GM13976 (cell line): ENCODE measurements around the gene GSTM3.

Experiments
- DNase-seq: peaks from one replicate; pipeline ENCODE4 v3.0.0; 2012; ENCODE audit warnings: low spot score
- in situ Hi-C: fragments of 300-500 bp; cut with MboI; formaldehyde crosslinking; loops from one replicate; pipeline ENCODE4 v1.12.0; 2022; ENCODE audit warnings: low sequenced_read_pairs, mixed read lengths, inconsistent platforms; ENCODE audit not compliant: unreplicated experiment
- TF ChIP-seq, protein P1 (sequence below): IDR thresholded peaks from 2 replicates; pipeline ENCODE4 v1.5.1; 2012; ENCODE audit warnings: borderline replicate concordance, mild to moderate bottlenecking; ENCODE audit not compliant: insufficient read depth; ENCODE audit errors: extremely low read depth, missing control alignments, control extremely low read depth

GSTM3 gene

DNA sequence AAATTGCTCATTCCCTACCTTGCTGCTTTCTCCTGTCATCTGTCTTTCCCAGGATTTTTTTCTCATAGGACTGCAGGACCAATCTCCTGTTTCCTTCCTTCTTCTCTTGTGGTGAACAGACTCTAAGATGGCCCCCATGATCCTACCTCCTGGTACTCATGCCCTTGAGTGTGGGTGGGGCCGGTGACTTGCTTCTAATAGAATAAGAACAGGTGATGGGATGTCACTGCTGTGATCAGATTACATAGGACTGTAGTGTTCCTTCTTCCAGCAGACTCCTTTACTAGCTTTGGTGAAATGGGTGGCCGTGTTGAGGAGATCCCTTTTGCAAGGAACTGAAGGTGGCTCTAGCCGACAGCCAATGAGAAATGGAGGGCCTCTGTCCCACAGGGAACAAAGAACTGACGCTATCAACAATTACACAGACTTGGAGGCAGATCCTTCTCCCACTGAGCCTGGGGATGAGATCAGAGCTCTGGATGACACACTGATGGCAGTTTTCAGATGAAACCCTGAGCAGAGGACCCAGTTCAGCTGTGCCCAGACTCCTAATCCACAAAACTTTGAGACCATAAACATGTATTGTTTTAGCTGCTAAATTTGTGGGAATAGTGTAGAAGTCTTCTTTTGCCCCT, 7.5 kb downstream of the GSTM3 start:
- in situ Hi-C loops: no loop called here
- DNase-seq: no peak
- TF ChIP-seq, protein P1, sequence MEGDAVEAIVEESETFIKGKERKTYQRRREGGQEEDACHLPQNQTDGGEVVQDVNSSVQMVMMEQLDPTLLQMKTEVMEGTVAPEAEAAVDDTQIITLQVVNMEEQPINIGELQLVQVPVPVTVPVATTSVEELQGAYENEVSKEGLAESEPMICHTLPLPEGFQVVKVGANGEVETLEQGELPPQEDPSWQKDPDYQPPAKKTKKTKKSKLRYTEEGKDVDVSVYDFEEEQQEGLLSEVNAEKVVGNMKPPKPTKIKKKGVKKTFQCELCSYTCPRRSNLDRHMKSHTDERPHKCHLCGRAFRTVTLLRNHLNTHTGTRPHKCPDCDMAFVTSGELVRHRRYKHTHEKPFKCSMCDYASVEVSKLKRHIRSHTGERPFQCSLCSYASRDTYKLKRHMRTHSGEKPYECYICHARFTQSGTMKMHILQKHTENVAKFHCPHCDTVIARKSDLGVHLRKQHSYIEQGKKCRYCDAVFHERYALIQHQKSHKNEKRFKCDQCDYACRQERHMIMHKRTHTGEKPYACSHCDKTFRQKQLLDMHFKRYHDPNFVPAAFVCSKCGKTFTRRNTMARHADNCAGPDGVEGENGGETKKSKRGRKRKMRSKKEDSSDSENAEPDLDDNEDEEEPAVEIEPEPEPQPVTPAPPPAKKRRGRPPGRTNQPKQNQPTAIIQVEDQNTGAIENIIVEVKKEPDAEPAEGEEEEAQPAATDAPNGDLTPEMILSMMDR: no peak

DNA sequence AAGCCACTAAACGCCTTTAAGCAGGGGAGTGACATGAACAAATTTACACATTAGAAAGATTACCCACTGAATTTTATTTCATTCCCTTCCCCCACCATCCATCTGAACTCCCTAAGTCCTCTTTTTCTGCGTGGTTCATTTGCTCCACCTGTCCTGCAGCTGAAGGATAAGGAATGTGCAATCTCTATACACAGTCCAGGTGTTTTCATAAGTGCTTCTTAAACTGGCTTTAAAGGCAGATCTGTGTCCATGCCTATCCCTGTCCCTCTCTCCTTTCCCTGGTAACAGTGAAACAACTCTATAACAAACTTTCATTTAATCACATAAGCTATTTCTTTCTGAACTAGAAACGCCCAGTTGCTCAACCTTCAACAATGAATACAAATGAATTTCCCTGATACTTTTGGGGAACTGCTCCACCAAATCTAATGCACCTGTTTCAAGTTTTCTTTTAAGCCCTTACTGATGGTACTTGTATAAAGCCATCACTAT, 8.4 kb downstream of the GSTM3 start:
- TF ChIP-seq, protein P1: no peak
- in situ Hi-C loops: no loop called here
- DNase-seq: no peak

DNA sequence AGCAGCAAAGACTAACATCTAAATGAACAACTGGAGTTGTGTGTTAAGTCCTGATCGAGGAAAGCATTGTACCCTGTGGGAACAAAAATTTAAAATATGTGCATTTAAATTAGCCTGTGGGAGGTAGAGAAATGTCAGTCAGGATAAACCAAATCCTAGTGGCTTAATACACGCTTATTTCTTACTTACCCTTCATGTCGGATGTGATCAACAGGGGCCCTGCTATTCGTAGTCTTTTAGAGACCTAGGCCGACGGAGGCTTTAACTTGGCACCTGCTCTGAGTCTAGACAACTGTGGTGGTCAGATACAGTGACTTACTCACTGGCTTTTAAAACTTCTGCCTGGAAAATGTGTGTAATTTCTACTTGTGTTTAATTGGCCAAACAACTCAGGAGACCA, 10.2 kb downstream of the GSTM3 start:
- in situ Hi-C loops: no loop called here
- TF ChIP-seq, protein P1: no peak
- no peak for DNase-seq

DNA sequence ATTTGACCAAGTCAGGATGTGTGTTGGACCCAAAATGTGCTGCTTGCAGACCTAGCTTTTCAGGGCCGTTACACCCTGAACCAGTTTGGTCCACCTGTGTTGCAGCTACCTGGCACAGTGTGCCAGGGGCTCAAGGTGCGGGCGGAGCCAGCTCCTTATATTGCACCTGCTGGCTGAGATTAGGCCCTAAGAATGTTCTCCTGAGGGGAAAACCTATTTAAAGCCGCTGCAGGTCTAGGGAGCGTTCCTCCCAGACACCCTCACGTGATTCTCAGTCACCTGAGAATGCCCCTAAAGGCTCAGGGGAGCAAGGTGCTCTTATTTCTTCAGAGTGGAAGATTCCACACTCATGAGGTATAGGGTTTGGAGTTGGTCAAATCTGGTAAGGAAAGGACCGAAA, 12.0 kb downstream of the GSTM3 start:
- in situ Hi-C loops: no loop called here
- no peak for DNase-seq
- TF ChIP-seq, protein P1: no peak

DNA sequence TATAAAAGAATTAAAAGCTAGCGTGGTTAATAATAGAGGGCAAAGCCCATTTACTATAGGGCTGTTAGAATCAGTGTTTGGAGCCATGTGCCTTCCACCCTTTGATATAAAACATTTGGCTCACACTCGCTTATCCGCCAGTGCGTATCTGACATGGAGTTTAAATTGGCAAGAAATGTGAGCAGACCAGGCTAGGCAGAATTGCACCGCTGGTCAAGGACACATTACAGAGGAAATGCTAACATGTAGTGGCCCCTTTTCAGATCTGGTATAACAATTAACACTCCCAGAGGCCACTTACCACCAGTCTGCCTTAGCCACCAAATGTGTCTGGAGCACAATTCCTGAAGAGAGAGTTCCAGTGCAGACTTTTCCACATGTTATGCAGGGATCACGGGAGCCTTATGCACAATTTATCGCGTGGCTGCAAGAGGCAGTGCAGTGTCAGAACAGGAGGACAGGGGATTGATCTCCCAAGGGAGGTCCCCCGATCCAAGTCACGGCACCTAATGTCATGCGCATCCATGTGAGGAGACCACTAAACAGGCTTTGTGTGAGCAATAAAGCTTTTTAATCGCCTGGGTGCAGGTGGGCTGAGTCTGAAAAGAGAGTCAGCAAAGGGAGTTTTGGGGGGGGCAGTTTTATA, 14.0 kb downstream of the GSTM3 start:
- in situ Hi-C loops: no loop called here
- TF ChIP-seq, protein P1: no peak
- DNase-seq: no peak

DNA sequence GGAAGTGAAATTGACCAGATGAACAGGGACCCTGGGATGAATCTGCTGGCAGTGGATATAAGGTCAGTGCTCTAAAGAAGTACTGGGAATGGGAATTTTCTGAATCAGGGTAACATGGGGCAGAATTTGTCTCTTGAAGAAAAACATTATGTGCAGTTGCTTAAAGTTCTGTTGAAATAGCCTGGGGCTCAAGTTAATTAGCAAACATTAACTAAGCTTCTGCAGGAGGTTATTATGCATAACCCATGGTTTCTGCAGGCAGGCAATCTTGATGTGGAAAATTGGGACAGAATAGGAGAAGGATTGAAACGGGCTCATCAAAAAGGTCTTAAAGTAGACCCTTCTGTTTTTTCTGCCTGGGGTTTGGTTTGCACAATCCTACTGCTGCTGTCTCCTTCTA, 14.8 kb downstream of the GSTM3 start:
- TF ChIP-seq, protein P1: no peak
- in situ Hi-C loops: no loop called here

More for the DNA sequence above, 14.8 kb downstream of the GSTM3 start:
- DNase-seq: no peak
